GM19467 (cell line): ENCODE data around the gene SENP2.
"Not testable (repeated sequence)": the region's sequence is repeated elsewhere in the genome, so short reads cannot be mapped to it uniquely, and the experiment has no call there.

ENCODE experiments used
- ATAC-seq: cut with Tn5 transposase; IDR thresholded peaks from one replicate; pipeline ENCODE4 v1.9.1; 2021; ENCODE audit warnings: mild to moderate bottlenecking, moderate library complexity; ENCODE audit not compliant: unreplicated experiment

Gene SENP2

DNA sequence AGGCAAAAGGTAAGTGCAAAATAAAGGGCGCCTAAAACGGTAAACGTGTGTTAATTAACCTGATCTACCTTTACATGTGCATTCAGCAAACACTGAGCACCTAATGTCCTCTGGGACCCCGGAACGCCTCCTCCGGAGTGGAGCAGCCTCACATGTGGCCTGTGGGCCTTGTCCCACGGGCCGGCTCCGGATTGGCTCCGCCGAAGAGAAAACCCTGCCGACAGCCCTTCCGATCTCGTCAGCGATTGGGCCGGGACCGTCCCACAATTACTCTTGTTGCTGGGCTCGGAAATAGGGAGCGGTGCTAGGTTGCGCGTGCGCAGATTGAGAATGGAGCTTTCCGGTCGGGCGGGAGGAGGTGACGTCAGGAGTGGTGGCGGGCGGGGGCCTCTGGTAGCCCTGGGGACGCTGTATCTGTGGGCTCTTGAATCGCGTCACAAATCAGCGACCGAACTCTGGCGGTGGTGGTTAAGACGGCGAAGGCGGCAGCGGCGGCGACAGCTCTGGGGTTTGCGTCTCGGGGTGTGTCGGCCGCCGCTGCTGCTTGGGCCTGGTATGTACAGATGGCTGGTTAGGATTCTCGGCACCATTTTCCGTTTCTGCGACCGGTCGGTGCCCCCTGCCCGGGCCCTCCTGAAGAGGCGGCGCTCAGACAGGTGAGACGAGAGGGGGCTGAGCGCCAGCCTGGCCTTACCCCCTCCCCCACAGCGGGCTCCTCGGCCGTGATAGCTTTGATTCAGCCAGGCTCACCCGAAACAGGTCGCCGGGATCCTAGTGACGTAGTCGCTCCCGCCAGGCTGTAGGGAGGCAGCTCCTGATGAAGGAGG is at the start of gene SENP2:
Gene SENP2, plus strand, starts transcription at position 437 of the 827 bp plus-strand sequence. Its CDS starts 119 bp downstream, at position 556.
- peak; percentile 96 for ATAC-seq

DNA sequence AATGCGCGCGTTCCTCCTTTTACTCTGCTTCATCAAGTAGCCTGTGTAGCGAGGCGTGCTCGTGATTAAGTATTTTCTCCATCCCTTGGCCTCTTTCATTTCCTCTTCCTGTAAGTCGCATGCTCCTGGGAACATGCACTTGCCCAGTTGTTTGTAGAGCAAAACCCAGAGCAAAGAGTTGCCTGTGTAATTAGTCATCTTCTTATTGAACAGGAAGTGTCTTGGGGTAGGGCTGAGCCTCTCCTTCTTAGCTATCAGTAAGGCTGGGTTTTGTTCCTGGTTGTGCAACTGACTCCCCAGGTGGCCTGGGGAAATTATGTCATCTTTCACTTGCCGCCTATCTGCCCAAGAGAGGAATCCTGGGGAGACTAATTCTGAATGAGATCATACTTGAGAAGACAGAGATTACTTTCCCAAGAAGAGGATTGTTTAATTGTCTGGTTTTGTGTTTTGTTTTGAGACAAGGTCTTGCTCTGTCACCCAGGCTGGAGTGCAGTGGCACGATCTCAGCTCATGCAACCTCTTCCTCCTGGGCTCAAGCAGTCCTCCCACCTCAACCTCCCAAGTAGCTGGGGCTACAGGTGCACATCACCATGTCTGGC is 48.6 kb upstream of the SENP2 start:
- ATAC-seq, result peak; percentile 98

DNA sequence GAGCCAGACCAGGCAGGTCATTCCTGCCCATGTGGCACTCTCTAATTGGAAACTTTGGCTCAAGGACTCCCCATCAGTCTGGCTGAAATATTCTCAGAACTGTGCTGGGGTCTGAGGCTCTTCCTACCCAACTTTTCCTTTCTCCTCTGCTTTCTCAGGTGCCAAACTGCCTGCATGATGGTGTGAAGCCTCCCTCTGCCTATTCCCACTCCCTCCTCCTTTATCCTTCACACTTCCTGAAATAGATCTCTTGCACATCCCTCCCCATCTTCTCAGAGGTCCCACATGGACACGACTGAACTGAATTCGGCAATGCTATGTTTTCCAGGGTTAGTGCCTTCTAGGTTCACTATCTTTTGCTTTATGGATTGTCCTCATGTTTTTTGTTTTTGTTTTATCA is 46.2 kb upstream of the SENP2 start:
- no peak for ATAC-seq

DNA sequence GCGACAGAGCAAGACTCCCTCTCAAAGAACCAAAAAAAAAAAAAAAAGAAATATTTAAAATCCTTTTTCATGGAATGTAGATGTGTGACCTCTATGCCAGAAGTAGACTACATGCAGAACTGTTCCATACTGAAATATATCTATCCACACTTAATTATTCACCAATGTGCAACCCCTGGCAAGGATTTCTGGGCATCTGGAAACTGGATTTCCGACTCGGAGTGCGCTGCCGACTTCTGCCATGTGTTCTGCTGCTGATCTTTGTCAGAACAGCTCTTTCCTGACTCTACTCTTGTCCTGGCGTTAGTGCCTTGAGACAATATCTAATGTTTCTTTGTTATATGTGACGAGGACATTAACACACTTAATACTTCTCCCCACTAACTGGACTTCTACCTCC is 45.4 kb upstream of the SENP2 start:
- no peak for ATAC-seq

DNA sequence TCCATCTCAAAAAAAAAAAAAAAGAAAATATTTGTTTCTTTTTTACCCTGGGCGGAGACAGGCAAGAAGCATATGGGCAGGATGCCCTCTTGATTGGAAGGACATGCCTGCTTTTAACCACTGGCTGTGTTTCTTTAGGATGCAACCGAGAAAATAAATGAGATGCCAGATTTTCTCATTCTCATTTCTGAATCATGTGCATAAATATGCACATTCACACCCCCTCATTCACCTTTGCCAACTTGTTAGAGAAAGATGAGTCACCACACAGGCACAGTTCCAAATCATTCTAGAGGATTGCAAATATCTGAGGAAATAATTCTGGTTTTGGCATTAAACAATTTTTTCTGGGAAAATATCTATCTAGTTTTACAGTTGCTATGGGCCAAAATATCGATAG is 37.0 kb upstream of the SENP2 start:
- no peak for ATAC-seq

DNA sequence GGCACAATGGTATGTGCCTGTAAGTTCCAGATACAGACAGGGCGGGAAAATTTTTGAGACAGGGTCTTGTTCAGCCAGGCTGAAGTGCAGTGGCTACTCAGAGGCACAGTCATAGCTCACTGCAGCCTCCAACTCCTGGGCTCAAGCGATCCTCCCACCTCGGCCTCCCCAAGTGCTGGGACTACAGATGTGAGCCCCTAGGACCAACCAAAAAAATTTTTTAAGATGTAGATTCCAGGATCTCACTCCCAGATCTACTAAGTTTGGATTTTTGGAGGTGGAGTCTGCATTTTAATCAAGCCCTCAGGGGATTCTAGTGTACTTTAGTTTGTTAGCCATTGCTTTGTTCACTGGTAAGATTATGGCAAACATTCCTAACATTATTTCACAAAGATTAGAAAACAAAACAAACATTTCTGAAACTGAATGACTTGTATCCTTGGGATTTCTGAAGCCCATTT is 36.4 kb upstream of the SENP2 start:
- ATAC-seq, result no peak

DNA sequence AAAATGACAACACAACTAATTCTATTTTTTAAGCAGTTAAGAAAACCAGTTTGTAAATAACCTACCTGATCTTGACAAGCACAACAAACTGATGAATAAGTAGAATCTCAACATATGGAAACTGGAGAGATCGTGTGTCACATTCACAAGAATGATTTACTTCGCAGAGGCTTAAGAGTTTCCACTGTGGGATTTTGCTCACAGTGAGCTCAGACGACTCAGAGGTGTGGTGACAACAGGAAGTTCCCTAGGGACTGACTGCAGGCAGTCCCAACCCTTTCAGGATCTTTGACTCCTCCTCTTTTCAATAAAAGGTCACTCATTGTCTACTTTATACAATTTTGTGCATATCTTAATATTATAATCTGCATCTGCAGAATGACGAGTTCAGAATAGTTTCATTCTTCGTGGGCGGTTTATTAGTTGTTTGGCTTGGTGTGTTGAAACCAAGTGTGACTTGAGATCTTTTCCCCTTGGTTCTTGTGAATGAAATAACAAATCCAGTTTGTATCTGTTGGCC is 33.7 kb upstream of the SENP2 start, which contains the start of gene LIPH:
Gene LIPH, minus strand, starts transcription at position 231 of the 520 bp plus-strand sequence. Its CDS starts 117 bp downstream, at position 114.
- peak; percentile 88 for ATAC-seq

DNA sequence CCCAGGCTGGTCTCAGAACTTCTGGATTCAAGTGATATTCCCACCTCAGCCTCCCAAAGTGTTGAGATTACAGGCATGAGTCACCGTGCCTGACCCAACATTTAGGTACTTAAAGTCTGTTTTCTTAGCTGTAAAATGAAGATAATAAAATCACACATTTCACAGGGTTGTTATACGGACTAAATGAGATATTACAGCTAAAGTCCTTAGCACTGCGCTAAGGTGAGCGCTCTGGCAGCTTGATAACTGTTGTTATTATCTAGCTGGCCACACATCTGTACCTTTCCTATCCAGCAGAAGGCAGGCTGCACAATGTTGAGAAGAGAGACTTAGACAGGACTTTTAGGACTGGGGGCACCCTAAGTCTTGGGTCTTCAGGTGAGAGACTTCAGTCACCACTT is 31.0 kb upstream of the SENP2 start:
- no peak for ATAC-seq

DNA sequence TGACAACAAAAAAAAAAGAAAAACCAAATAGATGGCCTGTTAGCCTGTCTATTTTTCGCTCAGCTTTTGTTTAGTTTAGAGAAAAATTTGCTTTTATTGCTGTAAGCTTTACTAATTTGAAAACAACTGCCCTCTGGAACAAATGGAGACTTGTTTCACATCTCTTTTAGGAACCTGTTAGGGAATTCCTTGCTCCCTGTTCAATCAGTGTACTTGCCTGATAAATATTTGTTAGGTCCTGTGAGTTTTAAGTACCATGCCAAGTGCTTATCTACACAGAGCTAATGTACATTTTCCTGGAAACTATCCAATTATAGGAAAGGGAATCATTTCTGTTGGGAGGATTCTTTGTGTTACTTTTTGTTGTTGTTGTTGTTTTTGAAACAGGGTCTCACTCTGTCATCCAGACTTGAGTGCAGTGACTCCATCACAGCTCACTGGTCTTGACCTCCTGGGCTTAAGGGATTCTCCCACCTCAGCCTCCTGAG is 30.2 kb upstream of the SENP2 start:
- no peak for ATAC-seq

DNA sequence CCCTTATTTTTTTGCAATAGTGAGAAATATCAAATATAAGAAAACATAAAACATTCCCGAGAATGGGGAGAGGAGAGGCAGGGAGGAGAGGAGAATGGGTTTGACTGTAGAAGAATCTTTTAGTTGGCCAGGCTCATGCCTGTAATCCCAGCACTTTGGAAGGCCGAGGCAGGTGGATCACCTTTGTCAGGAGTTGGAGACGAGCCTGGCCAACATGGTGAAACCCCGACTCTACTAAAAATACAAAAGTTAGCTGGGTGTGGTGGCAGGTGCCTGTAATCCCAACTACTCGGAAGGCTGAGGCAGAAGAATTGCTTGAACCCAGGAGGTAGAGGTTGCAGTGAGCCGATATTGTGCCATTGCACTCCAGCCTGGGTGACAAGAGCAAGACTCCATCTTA is 29.5 kb upstream of the SENP2 start:
- not testable (repeated sequence) for ATAC-seq

DNA sequence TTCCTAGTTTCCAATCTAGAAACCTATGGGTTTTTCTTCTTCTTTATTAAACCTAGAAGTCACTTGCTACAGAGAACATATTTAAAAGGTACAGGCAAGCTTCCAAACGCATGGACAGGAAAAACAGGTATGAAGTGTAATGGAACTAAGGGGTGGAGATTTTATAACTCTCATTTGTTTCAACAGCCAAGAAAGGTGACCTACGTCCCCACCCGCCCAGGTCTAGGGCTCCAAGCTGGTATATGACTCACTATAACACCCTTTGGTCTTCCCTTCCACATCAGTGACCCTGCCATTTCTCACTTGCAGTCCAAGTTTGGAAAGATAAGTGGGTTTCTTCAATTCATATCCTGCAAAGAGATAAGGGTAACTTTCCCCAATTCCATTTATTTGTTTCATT is 27.7 kb upstream of the SENP2 start:
- no peak for ATAC-seq

DNA sequence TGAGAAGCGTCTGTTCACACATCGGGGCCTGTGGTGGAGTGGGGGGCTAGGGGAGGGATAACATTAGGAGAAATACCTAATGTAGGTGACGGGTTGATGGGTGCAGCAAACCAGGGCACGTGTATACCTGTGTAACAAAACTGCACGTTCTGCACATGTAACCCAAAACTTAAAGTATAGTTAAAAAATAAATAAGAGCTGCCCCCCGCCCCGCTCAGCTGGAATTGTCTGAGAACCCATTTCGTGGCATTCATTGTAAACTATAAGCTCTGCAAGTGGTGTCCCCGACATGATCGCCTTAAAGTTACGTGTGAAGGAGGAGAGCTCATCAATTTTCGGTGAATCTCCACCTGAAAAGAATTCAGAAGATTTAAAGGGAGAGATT is 26.4 kb upstream of the SENP2 start:
- no peak for ATAC-seq

DNA sequence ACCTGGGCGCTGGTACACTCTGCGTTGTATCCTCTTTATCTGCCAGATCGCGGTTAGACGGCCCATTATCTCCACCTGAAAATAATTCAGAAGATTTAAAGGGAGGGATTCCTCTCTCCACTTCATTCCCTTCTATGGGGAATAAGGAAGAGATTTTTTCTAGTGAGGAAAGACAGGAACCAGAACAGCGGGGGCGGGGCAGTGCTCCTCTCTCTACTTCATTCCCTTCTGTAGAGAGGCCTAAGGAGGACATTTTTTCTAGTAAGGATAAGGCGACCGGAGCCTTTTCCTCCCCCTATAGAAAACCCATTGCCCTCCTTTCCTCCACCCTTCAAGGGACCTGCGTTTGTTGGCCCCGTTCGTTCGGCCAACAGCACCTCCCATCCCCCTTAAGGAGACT is 25.4 kb upstream of the SENP2 start:
- no peak for ATAC-seq

DNA sequence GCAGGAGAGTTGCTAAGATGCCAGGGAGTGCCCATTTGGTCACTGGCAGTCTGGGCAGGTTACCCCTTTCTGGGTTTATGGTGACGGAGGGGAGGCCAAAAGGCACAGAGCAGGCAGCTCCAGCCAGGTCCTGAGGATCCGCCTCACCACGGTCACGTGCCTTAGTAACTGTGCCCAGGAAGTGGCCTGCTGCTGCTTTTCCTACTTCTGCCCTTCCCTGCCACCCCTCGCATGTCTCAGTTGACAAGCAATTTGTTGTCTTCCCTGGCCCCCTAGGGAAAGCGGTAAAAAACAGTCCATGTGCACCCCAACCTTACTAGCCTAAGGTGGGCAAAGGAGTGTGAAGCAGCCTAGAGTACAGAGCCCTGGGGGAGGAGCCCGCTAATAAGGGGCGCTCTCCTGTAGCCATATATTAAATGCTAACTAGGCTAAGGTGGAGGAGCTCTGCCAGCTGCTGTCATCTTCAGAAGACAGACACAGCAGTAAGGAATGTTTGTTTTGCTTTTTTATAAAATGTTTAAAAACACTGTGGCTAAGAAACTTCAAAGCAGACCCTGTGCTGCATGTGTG is 24.6 kb upstream of the SENP2 start:
- ATAC-seq, result no peak

DNA sequence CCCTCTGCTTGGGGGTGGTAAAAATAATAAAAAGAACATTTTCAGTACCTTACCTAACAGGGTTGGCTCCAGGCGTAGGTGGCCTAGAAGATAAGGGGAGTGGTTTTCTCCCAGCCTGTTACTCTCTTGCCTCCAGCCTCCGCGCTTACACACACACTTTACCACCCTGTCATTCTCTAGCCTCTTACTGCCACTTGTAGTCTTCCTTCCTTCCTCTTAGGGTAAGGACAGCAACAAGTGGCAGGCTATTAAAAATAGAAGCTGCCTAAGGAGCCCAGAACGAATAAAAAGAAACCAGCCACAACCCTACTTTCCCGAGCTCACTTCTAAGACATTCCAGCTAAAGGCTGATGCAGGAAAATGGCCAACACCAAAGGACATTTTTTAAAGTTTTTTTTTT is 24.1 kb upstream of the SENP2 start:
- no peak for ATAC-seq

DNA sequence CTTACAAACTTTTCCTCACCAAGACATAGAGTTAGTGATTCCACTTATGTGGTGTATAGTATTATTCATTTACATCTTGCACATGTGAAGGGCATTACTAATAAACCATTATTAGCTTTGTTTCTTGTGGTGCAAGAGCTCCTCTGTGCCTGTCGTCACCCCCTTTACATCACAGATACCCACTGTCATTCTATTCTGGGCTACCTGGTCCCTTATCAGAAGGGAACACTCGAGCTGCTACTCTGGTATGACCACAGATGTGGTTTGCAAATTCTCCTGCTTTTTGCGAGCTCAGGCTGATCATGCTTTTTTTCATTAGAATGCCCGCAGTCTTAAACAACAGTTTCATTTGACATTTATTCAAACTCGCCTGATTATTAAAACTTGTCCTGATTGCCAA is 13.9 kb upstream of the SENP2 start:
- no peak for ATAC-seq

DNA sequence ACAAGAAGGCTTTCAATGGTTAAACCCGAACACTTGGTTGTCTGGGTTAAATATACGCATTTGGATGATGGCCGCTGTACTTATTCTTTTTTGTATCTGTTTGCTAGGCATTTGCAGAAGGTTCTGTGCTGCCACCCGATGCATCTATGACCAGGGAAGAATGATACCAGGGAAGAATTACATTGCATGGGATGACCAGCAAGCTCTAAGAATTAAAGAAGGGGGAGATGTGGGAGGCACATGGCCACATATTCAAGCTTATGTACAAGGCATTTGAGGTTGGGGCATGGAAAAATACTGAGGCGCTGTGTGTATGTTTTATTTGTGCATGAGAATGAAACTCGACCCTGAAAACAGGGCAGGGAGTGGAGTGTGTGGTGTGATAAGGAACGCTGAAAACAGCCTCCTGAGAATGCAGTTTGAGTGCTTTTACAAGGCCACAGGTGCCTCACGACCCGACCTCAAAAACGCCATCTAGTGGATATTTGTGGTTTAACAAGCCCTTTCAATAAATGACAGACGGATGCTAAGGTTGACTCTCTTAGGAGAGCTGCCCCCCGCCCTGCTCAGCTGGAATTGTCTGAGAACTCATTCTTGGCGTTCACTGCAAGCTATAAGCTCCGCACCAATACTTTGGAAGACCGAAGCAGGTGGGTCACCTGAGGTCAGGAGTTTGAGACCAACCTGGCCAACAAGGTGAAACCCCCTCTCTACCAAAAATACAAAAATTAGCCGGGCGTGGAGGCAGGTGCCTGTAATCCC is 10.8 kb upstream of the SENP2 start:
- ATAC-seq, result peak; percentile 61

DNA sequence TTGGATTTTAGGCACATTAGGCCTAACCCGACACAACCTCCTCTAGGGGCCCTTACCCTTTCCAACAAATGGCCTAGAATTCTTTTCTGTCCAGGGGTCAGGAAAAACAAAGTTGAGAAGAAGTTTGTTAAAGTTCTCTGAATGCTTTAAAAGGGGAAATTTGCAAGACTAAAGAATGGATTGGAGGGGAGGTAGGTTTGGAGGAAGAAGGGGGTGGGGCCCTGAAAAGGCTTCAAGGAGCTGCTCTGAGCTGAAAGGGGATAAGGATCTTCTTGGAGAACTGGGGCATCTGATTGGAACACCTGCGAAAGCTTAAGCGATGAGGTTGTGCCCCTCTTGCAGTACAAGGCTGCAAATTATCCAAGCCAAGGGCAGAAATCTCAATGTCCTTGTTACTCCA is 3.9 kb upstream of the SENP2 start:
- no peak for ATAC-seq

DNA sequence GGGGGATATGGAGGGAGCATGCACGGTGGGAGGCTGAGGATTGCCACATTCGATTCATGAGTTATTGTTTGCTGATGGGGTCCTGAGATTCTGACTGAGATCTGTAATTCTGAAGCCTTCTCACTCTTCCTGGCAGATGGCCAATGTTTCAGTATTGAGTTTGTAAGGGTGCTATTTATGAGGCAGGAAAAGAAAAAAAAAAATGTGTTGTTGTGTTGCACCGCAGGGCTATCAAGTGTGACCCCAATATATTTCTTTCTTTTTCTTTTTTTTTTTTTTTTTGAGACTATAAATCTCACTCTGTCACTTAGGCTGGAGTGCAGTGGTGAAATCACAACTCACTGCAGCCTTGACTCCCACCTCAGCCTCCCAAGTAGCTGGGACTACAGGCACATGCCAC is 3.2 kb upstream of the SENP2 start:
- ATAC-seq, result no peak

DNA sequence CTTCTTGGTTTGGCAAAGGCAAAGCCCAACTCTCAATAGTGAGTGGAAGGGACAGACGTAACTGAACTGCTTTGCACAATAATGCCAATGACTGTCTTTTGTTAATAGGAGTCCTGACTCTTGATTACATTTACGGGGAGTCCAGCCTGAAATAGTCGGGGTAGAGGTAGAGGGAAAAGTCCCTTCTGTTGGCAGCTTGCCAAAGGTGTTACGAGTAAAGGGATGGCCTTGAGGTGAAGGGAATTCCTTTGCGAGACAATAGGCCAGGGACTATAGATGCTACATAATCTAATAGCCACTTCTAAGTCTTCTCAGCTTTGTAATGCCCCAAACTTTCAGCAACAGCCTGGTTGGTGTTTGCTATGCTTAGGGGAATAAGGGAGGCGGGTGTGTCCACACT is 2.2 kb upstream of the SENP2 start:
- ATAC-seq, result no peak

DNA sequence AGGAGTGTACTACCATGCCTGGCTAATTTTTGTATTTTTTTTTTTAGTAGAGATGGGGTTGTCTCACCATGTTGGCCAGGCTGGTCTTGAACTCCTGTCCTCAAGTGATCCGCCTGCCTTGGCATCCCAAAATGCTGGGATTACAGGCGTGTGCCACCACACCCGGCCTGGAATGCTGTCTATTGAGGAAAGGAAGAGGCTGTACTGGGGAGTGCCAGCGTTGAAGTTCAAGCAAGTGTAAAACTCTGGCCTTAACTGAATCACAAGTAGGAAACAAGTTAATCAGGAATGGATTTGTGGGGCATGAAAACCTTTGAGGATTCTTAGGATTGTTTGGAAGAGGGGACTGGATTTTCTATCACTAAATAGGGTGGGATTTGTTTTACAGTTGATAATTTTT is 1.4 kb upstream of the SENP2 start:
- ATAC-seq, result no peak
